Measurements from ENCODE around the gene IP6K3. TPM values are rescaled to one million over a fixed set of nuclear protein-coding genes. Genes with fewer than 3 reads are reported as not detected.

The IP6K3 gene
- total RNA-seq, 1 experiment from 2014 or later: not detected

GRCh38 chr6:33707771-33708170 lies 38.9 kb downstream of the IP6K3 start:
- Histone ChIP-seq H3K4me1 (ENCODE audit: insufficient read depth, low read length, poor library complexity, severe bottlenecking) (peaks cover 26% of the 10 kb centered on the region), H3K4me3 (ENCODE audit: low read depth, low read length, poor library complexity, severe bottlenecking) (no peak overlapping the region), H3K36me3 (ENCODE audit: insufficient read depth, low read length, poor library complexity, severe bottlenecking) (peaks cover 27% of the 10 kb centered on the region), H3K27me3 (replicated peaks; ENCODE audit: insufficient read depth, low read depth, low read length, poor library complexity) (no peaks in the 10 kb centered on the region), H3K27ac (ENCODE audit: low read depth, low read length, poor library complexity, severe bottlenecking) (no peak overlapping the region), H3K9me3 (ENCODE audit: low read depth, low read length, poor library complexity, severe bottlenecking) (no peaks in the 10 kb centered on the region)
- DNase-seq (ENCODE audit: low spot score): no peak
- POLR2A ChIA-PET (ENCODE audit: low non-redundant PET): no interaction called here
- CTCF ChIA-PET: no interaction called here
- BruUV-seq (replicated peaks): no TSS peak
- TF ChIP-seq EZH2 (IDR thresholded peaks at IDR 0.05; ENCODE audit: borderline replicate concordance, low read depth, low read length, poor library complexity, severe bottlenecking): no peak
- TF ChIP-seq, protein P1, sequence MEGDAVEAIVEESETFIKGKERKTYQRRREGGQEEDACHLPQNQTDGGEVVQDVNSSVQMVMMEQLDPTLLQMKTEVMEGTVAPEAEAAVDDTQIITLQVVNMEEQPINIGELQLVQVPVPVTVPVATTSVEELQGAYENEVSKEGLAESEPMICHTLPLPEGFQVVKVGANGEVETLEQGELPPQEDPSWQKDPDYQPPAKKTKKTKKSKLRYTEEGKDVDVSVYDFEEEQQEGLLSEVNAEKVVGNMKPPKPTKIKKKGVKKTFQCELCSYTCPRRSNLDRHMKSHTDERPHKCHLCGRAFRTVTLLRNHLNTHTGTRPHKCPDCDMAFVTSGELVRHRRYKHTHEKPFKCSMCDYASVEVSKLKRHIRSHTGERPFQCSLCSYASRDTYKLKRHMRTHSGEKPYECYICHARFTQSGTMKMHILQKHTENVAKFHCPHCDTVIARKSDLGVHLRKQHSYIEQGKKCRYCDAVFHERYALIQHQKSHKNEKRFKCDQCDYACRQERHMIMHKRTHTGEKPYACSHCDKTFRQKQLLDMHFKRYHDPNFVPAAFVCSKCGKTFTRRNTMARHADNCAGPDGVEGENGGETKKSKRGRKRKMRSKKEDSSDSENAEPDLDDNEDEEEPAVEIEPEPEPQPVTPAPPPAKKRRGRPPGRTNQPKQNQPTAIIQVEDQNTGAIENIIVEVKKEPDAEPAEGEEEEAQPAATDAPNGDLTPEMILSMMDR (conservative IDR thresholded peaks at IDR 0.05; ENCODE audit: low read depth, low read length): no peak
- intact Hi-C loops (cut with micrococcal nuclease; ENCODE audit: unreplicated experiment): no loop called here

DNA sequence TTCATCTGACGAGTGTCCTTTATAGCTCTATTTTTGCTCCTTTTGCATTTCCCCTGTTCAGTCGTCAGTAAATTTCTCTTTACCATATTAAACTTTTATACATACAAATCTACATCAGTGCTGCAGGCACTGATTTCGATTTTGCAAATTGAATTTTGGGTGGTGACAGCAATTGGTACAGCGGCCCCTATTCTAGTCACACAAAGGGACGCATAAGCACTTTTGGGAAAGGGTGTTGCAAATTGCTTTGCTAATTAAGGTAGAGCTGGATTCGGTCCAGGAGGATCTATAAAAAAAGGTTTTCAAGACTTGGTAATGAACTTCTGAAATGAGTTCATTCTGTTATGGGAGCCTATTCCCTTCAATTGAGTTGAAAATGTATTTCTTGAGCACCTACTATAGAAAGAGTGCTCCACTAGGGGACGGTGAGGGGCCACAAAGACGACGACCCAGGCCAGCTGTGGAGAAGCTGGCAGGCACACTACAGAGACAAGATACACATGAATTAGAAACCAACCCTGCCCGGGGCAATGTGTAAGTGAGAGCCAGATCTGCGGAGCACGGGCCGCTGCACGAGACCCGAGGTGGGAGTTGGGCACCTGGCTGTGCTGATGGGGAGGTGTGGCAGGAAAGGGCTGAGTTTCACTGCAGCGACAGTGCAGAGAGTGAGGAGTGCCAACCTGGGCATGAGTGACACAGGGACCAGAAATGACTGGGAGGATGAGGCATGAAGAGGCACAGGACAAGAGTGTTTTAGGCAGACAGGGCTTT lies 40.6 kb downstream of the IP6K3 start:
- Histone ChIP-seq H3K36me3 (ENCODE audit: insufficient read depth, low read length, poor library complexity, severe bottlenecking) (peaks cover 27% of the 10 kb centered on the region), H3K27ac (ENCODE audit: low read depth, low read length, poor library complexity, severe bottlenecking) (no peak overlapping the region), H3K4me3 (ENCODE audit: low read depth, low read length, poor library complexity, severe bottlenecking) (no peak overlapping the region), H3K27me3 (replicated peaks; ENCODE audit: insufficient read depth, low read depth, low read length, poor library complexity) (no peaks in the 10 kb centered on the region), H3K9me3 (ENCODE audit: low read depth, low read length, poor library complexity, severe bottlenecking) (no peaks in the 10 kb centered on the region), H3K4me1 (ENCODE audit: insufficient read depth, low read length, poor library complexity, severe bottlenecking) (peaks cover 20% of the 10 kb centered on the region)
- TF ChIP-seq EZH2 (IDR thresholded peaks at IDR 0.05; ENCODE audit: borderline replicate concordance, low read depth, low read length, poor library complexity, severe bottlenecking): no peak
- TF ChIP-seq, protein P1 (conservative IDR thresholded peaks at IDR 0.05; ENCODE audit: low read depth, low read length): no peak
- CTCF ChIA-PET: no interaction called here
- BruUV-seq (replicated peaks): no TSS peak
- no peak for DNase-seq (ENCODE audit: low spot score)
- intact Hi-C loops (cut with micrococcal nuclease; ENCODE audit: unreplicated experiment): no loop called here
- POLR2A ChIA-PET (ENCODE audit: low non-redundant PET): no interaction called here

DNA sequence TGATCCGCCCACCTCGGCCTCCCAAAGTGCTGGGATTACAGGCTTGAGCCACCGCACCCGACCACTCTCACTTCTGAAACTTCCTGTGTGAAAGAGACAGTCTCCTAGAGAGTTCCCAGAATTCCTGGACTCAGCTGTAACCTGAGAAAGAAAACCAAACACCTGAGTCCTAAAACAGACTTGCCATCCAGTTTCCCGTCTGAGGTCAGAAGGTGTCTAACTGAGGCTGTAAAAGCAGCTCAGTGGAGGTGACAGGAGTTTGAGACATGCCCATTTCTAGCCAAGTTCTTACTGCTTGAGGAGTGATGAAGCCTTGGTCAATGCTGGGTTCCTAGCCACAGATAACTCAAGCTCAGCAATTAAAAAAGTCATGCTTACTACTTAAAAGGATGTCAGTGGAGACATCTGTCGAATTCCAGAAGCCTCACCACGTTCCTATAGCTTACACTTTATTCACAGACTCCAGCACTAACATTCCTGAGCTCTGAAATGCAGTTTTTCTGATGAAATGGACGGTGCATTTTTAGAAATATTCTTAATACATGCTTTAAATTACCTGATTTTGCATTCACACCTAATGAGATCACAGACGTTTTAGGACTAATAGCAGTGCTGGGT lies 41.3 kb downstream of the IP6K3 start:
- BruUV-seq (replicated peaks): no TSS peak
- Histone ChIP-seq H3K36me3 (ENCODE audit: insufficient read depth, low read length, poor library complexity, severe bottlenecking) (peaks cover 25% of the 10 kb centered on the region), H3K27ac (ENCODE audit: low read depth, low read length, poor library complexity, severe bottlenecking) (no peak overlapping the region), H3K27me3 (replicated peaks; ENCODE audit: insufficient read depth, low read depth, low read length, poor library complexity) (no peaks in the 10 kb centered on the region), H3K9me3 (ENCODE audit: low read depth, low read length, poor library complexity, severe bottlenecking) (no peaks in the 10 kb centered on the region), H3K4me3 (ENCODE audit: low read depth, low read length, poor library complexity, severe bottlenecking) (no peak overlapping the region), H3K4me1 (ENCODE audit: insufficient read depth, low read length, poor library complexity, severe bottlenecking) (peaks cover 13% of the 10 kb centered on the region)
- TF ChIP-seq EZH2 (IDR thresholded peaks at IDR 0.05; ENCODE audit: borderline replicate concordance, low read depth, low read length, poor library complexity, severe bottlenecking): no peak
- TF ChIP-seq, protein P1 (conservative IDR thresholded peaks at IDR 0.05; ENCODE audit: low read depth, low read length): no peak
- intact Hi-C loops (cut with micrococcal nuclease; ENCODE audit: unreplicated experiment): no loop called here
- POLR2A ChIA-PET (ENCODE audit: low non-redundant PET): no interaction called here
- DNase-seq (ENCODE audit: low spot score): no peak
- CTCF ChIA-PET: no interaction called here
